Left ventricle myocardium inferior (tissue), 1 donor: ENCODE measurements around the gene ACO2. TPM values are rescaled to one million over a fixed set of nuclear protein-coding genes. Genes with fewer than 3 reads are reported as not detected.

ENCODE experiments used
- DNase-seq: peaks from one replicate; pipeline ENCODE4 v3.0.0-alpha.2; 2020
- H3K27ac ChIP-seq: fragments of 200-600 bp; replicated peaks from 2 replicates; pipeline ENCODE4 v1.8.0; 2021
- H3K27me3 ChIP-seq: fragments of 200-600 bp; 2 replicates; pipeline ENCODE4 v1.8.0; 2021; ENCODE audit warnings: low read depth
- H3K36me3 ChIP-seq: fragments of 200-600 bp; 2 replicates; pipeline ENCODE4 v1.8.0; 2021
- H3K4me1 ChIP-seq: fragments of 200-600 bp; 2 replicates; pipeline ENCODE4 v1.8.0; 2021
- H3K4me3 ChIP-seq: fragments of 200-600 bp; 2 replicates; pipeline ENCODE4 v1.8.0; 2021; ENCODE audit warnings: mild to moderate bottlenecking, moderate library complexity
- H3K9me3 ChIP-seq: fragments of 200-600 bp; replicated peaks from 2 replicates; pipeline ENCODE4 v1.8.0; 2021
- CTCF ChIP-seq: fragments of 200-600 bp; IDR thresholded peaks from 2 replicates; pipeline ENCODE4 v1.8.0; 2021; ENCODE audit warnings: antibody characterized with exemption, mild to moderate bottlenecking, borderline replicate concordance
- intact Hi-C: fragments of 100-400 bp; cut with micrococcal nuclease; formaldehyde crosslinking; loops from one replicate; pipeline ENCODE4 v1.11.0; 2022
- total RNA-seq: library from RNA; stranded (reverse); fragmentation: NEBNext Ultra II Directional; extraction: Animal tissue kit (Norgen Biotek cat#: 25700); gene quantifications from one replicate; pipeline ENCODE4 v1.2.1, GENCODE V29; 2021
- donor health status: DM: no; HTN: yes; CAD: no; lungs with severe emphysema.

The ACO2 gene
- total RNA-seq, 1 donor from 2014 or later, result 851 TPM

- DNase-seq, result peak; percentile 99
- intact Hi-C loops, result no loop called here
- H3K27ac ChIP-seq, result peak within 1 kb of the TSS; percentile 89
- no peaks in the 10 kb centered on the region for H3K36me3 ChIP-seq
- H3K4me3 ChIP-seq, result peak within 1 kb of the TSS; percentile 82
- peak; percentile 72 for TF ChIP-seq CTCF
- H3K27me3 ChIP-seq, result no peaks in the 10 kb centered on the region
- peaks cover 36% of the 10 kb centered on the region for H3K4me1 ChIP-seq
- no peaks in the 10 kb centered on the region for H3K9me3 ChIP-seq
Measured at GRCh38 chr22:41543854-41544670, 75.1 kb downstream of the ACO2 start, which contains the start of gene POLR3H. Gene POLR3H, minus strand, starts transcription at chr22:41544470. Its CDS starts 369 bp downstream, at chr22:41544101.

GRCh38 chr22:41544671-41545476, 76.0 kb downstream of the ACO2 start:
- no peaks in the 10 kb centered on the region for H3K27me3 ChIP-seq
- no peaks in the 10 kb centered on the region for H3K9me3 ChIP-seq
- no peak for DNase-seq
- H3K36me3 ChIP-seq, result no peaks in the 10 kb centered on the region
- TF ChIP-seq CTCF, result peak; percentile 10
- H3K4me1 ChIP-seq, result peaks cover 33% of the 10 kb centered on the region
- intact Hi-C loops, result no loop called here
- H3K27ac ChIP-seq, result peak overlapping the region; percentile 89
- peak overlapping the region; percentile 82 for H3K4me3 ChIP-seq

- Histone ChIP-seq H3K36me3 (no peaks in the 10 kb centered on the region), H3K27me3 (no peaks in the 10 kb centered on the region), H3K27ac (no peak overlapping the region), H3K4me3 (no peak overlapping the region), H3K4me1 (peaks cover 13% of the 10 kb centered on the region), H3K9me3 (no peaks in the 10 kb centered on the region)
- intact Hi-C loops, result no loop called here
- no peak for DNase-seq
- no peak for TF ChIP-seq CTCF
Measured at GRCh38 chr22:41548830-41549211, 79.9 kb downstream of the ACO2 start.

GRCh38 chr22:41550952-41551491, 82.1 kb downstream of the ACO2 start:
- TF ChIP-seq CTCF, result no peak
- intact Hi-C loops, result no loop called here

GRCh38 chr22:41551877-41552582, 83.1 kb downstream of the ACO2 start:
- no peak overlapping the region for H3K27ac ChIP-seq
- TF ChIP-seq CTCF, result no peak
- H3K36me3 ChIP-seq, result no peaks in the 10 kb centered on the region
- H3K4me3 ChIP-seq, result no peak overlapping the region
- intact Hi-C loops, result no loop called here
- H3K27me3 ChIP-seq, result no peaks in the 10 kb centered on the region
- H3K4me1 ChIP-seq, result peaks cover 24% of the 10 kb centered on the region
- H3K9me3 ChIP-seq, result no peaks in the 10 kb centered on the region
- DNase-seq, result no peak

More at GRCh38 chr22:41550952-41551491, 82.1 kb downstream of the ACO2 start:
- Histone ChIP-seq H3K4me1 (peaks cover 16% of the 10 kb centered on the region), H3K9me3 (no peaks in the 10 kb centered on the region), H3K27ac (no peak overlapping the region), H3K27me3 (no peaks in the 10 kb centered on the region), H3K36me3 (no peaks in the 10 kb centered on the region), H3K4me3 (no peak overlapping the region)
- DNase-seq, result no peak
